HG03460 (cell line): ENCODE data around the gene ITGB2.
"Not testable (repeated sequence)": the region's sequence is repeated elsewhere in the genome, so short reads cannot be mapped to it uniquely, and the experiment has no call there.

ENCODE experiments used
- ATAC-seq: cut with Tn5 transposase; IDR thresholded peaks from one replicate; pipeline ENCODE4 v1.9.1; 2021; ENCODE audit not compliant: unreplicated experiment

ITGB2 gene

GRCh38 chr21:44942566-44942965, 21.9 kb upstream of the ITGB2 start:
- ATAC-seq, result no peak

DNA sequence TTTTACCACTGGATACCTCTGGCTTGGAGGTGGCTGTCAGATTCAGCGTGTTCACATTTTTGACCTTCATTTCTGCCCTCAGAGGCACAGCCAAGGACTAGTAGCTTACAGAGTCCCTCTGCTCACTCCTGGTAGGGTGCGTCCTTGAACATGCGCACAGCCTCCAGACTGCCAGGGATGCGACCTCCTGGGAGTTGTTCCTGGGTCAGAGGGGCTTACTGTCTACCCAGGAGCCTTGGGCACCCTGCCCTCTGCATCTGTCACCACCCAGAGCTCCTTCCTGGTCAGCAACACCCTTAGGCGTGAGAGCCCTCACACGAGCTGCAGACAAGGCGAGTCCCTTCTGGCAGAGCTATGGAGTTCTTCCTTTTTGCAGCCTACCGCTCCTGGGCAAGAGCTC, 20.9 kb upstream of the ITGB2 start:
- ATAC-seq, result no peak

DNA sequence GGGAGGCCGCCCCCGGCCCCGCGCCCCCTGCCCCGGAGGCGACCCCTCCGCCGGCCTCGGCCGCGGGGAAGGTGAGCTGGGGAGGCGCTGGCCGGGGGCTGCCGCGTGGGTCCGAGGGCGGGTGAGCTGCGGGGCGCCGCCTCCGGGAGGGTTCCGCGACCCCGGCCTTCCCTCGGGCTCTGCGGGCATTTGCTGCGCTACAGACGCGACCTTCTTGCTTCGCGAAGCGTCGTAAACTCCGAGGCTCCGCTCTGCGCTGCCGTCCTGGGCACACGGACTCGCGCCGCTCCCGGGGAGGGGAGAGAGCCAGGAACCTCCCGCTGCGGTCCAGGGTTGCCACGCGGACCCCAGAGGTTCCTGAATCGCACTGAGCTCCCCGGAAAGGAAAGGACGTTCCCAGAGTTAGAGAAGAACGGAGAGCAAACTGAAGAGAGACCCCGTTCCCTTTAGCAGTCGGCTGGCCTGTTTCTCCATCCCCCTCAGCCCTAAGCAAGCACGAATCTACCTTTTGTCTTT, 19.5 kb upstream of the ITGB2 start:
- ATAC-seq, result peak; percentile 11

DNA sequence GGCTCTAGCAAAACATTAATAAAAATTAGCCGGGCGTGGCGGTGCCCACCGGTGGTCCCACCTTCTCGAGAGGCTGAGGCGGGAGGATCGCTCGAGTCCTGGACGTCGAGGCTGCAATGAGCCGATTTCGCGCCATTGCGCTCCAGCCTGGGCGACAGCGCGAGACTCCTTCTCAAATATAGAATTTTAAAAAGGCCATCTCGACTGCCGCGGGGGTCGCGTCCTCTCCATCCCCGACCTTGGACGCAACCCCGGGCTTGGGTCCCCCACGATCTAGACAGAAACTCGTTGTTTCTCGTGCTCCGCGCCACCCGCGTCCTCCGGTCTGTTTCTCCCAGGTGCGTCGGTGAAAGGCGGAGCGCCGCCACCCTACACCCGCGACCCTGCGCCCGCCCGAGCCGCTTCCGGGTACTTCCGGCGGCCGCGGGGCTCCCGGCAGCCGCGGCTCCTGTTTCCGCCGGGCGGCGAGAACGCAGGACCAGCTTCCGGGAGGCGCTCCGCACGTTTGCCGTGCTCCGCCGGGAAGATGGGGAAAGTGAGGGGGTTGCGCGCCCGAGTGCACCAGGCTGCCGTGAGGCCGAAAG, 18.9 kb upstream of the ITGB2 start, which contains the start of gene SLX9:
TSS of gene SLX9 (plus strand) at position 498 of the 584 bp plus-strand sequence. CDS start at position 527, 29 bp downstream.
- peak; percentile 75 for ATAC-seq

- no peak for ATAC-seq
Measured at GRCh38 chr21:44938772-44939531, 18.3 kb upstream of the ITGB2 start.

- no peak for ATAC-seq
Measured at GRCh38 chr21:44935533-44935927, 14.8 kb upstream of the ITGB2 start.

- ATAC-seq, result no peak
Measured at GRCh38 chr21:44934797-44935532, 14.3 kb upstream of the ITGB2 start.

DNA sequence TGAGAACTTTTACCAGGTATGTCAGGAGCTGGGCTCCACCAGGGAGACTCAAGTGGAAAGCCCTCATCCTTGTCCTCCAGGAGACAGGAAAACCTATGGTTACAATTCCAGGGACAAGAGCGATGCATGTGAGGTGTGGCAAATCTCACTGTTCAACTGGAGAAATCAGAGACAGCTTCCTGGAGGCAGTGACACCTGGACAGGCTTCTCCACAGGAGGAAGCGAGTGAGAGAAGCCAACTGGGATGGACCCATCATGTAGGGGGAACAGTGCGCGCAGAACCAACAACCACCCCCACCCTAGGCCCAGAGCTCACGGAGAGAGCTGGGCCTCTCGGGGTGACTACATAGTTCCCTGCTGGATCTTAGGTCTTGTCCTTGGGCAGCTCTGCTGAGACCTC, 13.6 kb upstream of the ITGB2 start:
- ATAC-seq, result no peak

GRCh38 chr21:44933918-44934260, 13.2 kb upstream of the ITGB2 start:
- no peak for ATAC-seq

GRCh38 chr21:44933199-44933917, 12.7 kb upstream of the ITGB2 start:
- no peak for ATAC-seq

GRCh38 chr21:44932408-44933181, 11.9 kb upstream of the ITGB2 start:
- no peak for ATAC-seq

- no peak for ATAC-seq
Measured at GRCh38 chr21:44931501-44932407, 11.1 kb upstream of the ITGB2 start.

DNA sequence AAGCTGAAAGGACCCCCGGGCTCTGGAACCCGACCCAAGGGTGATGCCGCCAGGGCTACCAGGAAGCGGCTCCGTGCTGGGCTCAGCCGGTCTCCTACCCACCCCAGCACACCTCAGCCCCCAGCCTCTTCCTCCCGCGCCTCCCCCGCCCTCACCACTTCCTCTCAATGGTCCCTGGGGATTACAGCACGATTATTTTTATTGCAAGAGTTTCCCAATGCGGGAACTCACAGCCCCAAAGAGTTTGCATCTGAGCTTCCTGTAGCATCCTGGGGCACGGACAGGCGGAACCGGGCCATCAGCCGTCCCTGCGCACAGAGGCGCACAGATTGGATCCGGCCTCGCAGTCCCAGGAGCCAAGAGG, 10.4 kb upstream of the ITGB2 start:
- ATAC-seq, result no peak

GRCh38 chr21:44930543-44930981, 9.9 kb upstream of the ITGB2 start:
- ATAC-seq, result no peak

GRCh38 chr21:44929799-44930542, 9.3 kb upstream of the ITGB2 start:
- ATAC-seq, result no peak

- no peak for ATAC-seq
Measured at GRCh38 chr21:44929242-44929798, 8.6 kb upstream of the ITGB2 start.

DNA sequence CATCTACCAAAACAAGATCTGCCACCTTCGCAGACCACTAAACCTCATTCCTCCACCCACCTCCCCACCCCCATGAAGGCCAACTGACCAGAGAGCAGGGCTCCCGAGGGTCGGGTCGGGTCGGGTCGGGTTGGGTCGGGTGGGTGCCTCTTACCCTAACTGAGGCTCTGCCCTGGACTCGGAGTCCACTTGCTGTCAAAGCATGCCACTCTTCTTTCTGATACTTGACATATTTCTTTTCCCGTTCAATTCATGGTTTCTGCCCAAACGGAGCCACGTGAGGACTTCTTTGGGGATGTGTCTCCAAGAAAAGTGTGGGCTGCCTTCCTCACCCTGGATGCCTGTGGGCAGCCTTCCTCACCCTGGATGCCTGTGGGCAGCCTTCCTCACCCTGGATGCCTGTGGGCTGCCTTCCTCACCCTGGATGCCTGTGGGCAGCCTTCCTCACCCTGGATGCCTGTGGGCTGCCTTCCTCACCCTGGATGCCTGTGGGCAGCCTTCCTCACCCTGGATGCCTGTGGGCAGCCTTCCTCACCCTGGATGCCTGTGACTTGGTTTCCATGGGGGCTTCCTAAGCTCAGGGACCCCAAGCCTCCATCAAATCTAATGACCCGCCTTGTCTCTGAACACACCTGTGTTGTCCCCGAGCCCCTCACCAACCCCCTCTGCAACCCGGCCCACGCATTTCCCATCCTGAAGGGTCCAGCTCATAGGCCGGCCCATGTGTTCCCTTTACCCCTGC, 8.0 kb upstream of the ITGB2 start:
- not testable (repeated sequence) for ATAC-seq
